K562 (cell line): ENCODE measurements around the gene DNAH10.

Experiments
- CREB1 ChIP-seq, 2 experiments: sonication (generic) in 1 of 2; formaldehyde crosslinking in 1 of 2; IDR thresholded peaks; 2 replicates each; pipeline versions ENCODE4 v1.6.1 to v1.8.0; 2012 to 2022; ENCODE audit warnings: inconsistent platforms in 1 of 2, mild to moderate bottlenecking in 1 of 2, missing genetic modification reagents in 1 of 2, moderate library complexity in 1 of 2
- EP300 ChIP-seq: IDR thresholded peaks from 2 replicates; pipeline ENCODE4 v1.6.1; 2012; ENCODE audit warnings: low read length, improper control_type of control experiment
- GABPB1 ChIP-seq: sonication (generic); formaldehyde crosslinking; IDR thresholded peaks from 2 replicates; pipeline ENCODE4 v1.8.0; 2022; ENCODE audit warnings: mild to moderate bottlenecking, missing genetic modification reagents
- ZBTB1 ChIP-seq: sonication (generic); formaldehyde crosslinking; IDR thresholded peaks from 2 replicates; pipeline ENCODE4 v1.8.1; 2023; ENCODE audit warnings: missing genetic modification reagents, low read depth, mild to moderate bottlenecking, borderline replicate concordance
- TF ChIP-seq, protein P1 (sequence below): sonication (generic); formaldehyde crosslinking; IDR thresholded peaks from 2 replicates; pipeline ENCODE4 v1.8.0; 2023; ENCODE audit warnings: mild to moderate bottlenecking, missing genetic modification reagents

DNA sequence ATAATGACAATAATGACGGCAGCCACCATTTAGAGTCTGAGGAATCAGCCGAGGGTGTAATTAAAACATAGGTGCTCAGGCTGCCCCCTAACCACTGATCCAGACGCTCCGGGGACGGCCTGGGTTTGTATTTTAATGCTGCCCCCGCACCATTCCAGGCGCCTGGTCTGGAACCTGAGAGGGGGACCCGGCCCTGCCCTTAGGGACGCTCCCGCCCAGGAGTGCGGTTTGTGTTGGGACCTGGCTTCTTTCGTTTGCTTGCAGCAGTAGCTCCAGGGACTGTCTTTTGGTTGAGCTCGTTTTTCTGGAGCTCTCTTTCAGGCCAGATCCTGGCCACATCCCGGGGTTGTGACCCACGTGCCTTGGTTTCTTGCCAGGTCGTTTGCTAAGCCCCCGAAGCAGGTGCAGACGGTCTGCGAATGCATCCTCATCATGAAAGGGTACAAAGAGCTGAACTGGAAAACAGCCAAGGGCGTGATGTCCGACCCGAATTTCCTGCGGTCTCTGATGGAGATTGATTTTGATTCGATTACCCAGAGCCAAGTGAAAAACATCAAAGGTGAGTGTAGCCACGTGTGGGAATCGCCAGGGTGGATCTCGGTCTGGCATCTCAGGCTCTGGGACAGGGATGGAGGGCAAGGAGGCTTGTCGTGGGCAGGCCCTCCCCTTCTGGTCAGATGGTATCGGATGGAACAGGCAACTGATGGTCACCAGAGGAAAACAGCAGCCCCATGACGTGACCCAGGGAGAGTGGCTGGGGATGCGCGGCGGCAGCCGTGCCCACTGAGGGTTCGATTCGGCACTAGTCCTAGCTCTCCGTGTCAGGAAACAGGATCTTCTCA lies 147.0 kb downstream of the DNAH10 start:
- no peak for TF ChIP-seq ZBTB1
- no peak for TF ChIP-seq GABPB1 (CRISPR knock-in tag)
- no peak for TF ChIP-seq CREB1 (IDR thresholded peaks at IDR 0.05)
- no peak for TF ChIP-seq CREB1 (CRISPR knock-in tag; IDR thresholded peaks at IDR 0.05)
- no peak for TF ChIP-seq EP300
- TF ChIP-seq, protein P1, sequence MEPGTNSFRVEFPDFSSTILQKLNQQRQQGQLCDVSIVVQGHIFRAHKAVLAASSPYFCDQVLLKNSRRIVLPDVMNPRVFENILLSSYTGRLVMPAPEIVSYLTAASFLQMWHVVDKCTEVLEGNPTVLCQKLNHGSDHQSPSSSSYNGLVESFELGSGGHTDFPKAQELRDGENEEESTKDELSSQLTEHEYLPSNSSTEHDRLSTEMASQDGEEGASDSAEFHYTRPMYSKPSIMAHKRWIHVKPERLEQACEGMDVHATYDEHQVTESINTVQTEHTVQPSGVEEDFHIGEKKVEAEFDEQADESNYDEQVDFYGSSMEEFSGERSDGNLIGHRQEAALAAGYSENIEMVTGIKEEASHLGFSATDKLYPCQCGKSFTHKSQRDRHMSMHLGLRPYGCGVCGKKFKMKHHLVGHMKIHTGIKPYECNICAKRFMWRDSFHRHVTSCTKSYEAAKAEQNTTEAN (CRISPR knock-in tag): no peak
